Epidermal melanocyte (primary cell): ENCODE data around the gene POU3F3.

Source experiments
- DNase-seq: peaks from one replicate; pipeline ENCODE4 v3.0.0; 2011; ENCODE audit warnings: low spot score; ENCODE audit not compliant: insufficient read length

POU3F3 gene

DNA sequence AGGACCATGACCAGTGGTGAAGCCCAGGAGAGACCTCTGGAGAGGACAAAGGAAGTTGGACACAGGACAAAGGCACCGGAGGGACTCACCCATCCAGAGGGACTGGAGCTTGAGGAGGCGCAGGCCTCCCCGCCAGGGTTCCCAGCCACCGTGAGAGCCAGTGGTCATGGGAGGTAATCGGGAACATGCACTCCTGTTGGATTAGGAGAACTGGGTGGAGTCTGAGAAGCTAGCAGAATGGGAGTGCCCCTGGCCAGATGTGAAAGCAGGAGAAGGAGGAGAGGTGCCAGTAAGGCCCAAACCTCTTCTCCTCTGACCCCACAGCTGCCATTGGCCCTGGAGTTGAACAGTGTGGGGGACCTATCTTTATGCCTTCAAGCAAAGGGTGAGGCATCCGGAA is 20.3 kb downstream of the POU3F3 start:
- DNase-seq = no peak

DNA sequence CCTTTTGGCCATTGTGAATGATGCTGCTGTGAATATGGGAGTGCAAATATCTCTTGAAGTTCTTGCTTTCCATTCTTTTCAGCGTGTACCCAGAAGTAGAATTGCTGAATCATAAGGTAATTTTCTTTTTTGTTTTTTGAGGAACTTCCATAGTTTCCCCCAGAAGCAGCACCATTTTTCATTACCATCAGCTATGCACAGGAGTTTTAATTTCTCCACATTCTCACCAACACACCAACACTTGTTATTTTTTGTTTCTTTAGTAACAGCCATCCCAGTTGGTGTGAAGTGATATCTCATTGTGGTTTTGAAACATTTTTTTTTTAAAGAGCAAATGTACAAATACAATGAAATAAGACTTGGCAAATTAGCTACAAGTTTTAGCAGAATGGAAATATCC is 21.3 kb downstream of the POU3F3 start:
- no peak for DNase-seq

DNA sequence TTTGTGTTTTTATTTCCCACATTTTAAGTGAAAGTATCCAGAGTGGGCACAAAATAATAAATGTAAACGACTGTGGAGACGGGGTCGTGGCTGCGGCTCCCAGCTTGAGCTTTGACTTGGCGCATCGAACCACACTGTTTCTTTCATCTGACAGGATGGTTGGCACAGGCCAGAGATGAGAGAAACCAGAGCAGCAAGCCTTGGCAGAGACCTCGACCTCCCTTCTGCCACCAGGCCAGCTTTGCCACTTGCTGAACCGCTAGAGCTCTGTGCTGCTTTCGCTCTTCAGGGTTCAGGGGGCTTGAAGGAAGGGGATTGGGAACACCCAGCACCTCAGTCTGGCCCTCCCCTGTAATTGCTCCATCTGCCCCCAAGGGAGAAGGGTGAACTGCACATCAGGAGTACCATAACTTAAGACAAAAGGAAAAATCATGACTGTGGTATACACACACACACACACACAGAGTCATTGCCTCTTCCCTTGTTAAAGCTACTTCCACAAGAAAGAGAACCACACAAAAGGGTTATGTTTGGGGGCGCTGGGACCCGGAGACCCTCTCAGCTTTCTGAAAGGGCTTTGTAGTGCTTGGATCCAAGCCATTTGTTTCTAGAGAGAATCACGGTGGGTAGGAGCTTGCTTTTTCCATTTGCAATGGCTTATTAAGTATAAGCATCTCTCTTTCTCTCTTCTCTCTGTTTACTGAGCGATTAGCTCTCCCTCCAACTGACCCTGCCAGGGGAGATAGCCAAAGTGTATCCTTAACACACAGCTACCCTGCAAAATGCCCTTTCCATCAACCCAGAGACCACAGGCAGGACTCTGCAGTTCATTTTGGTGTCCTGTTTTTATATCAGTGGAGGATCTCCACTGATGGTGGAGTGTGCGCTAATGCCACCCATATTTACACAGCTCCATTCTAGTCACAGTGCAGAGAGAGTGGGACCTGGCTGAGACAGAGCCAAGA is 23.0 kb downstream of the POU3F3 start:
- no peak for DNase-seq

DNA sequence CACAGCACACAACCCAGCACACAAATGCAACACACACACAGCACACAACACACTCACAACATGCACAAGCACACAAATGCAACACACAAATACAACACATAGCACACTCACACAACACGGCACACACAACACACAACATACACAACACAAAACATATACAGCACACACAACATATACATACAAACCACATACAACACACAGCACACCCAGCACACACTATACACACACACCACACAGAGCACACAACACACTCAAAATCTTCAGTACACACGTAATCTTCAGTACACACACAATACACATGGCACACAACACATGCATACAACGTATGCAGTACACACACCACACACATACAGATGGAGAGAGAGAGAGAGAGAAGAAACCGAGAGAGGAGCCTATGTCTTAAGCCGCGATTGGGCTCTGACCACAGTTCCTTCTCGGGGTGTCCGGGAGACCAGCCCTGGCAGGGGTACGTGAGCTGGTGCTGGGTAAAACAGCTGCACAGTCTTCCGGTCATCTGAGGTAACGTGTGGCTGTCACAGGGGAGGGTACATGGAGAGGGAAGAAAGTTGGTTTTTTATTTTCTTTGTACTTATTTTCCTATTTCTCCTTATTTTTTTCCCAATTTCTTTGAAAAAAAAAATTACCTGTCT is 25.1 kb downstream of the POU3F3 start:
- DNase-seq = no peak

DNA sequence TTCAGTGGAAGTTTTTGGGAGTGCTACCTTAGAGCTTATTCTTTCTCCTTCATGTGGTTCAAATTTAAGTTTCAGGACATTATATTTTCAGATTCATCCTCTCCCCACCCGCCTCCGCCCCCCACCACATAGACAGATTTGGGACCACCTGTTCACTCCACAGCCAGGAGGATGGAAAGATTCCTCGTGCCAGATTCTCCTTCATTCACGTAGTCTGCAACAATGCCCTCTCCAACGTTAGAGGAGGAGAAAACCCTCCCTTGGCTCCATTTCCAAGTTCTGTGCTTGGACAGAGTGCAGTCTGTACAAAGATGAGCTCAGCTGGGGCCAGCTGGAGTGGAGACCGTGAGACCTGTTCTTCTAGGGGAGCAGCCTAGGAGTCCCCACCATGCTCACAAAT is 26.2 kb downstream of the POU3F3 start:
- DNase-seq = no peak

DNA sequence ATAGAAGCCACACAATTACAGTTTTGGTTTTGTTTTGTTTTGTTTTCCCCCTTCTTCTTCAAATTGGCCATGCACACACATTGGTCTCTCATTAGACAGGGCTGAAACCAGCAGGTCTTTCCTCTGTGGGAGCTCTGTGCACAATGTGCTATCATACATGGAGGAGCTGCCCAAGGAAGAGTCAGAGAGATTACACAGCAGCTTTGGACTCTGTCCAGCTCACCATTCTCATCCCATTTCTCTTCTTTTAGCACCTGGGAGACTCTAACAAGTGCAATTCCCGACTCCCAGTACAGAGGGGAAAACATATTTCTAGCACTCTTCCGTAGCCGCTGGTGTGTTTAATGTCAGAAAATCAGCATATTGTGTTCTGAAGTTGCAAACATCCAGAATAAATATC is 29.4 kb downstream of the POU3F3 start:
- no peak for DNase-seq

DNA sequence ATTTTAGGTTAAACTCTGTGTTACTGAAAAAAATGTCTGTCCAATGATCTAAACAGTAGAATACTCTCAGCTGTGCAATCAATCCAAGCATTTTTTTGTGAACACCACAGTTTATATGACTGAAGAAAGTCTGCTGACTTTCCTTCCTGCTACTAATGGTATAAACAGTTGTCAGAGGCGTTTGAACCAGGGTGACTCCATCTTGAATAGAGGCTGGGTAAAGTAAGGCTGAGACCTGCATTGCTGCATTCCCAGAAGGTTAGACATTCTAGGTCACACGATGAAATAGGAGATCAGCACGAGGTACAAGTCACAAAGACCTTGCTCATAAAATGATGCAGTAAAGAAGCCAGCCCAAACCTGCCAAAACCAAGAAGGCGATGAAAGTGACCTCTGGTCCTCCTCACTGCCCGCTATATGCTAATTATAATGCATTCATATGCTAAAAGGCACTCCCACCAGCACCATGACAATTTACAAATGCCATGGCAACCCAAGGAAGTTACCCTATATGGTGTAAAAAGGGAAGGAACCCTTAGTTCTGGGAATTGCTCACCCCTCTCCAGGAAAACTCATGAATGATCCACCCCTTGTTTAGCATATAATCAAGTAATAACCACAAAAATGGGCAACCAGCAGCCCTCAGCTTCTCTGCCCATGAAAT is 31.3 kb downstream of the POU3F3 start:
- DNase-seq = no peak

DNA sequence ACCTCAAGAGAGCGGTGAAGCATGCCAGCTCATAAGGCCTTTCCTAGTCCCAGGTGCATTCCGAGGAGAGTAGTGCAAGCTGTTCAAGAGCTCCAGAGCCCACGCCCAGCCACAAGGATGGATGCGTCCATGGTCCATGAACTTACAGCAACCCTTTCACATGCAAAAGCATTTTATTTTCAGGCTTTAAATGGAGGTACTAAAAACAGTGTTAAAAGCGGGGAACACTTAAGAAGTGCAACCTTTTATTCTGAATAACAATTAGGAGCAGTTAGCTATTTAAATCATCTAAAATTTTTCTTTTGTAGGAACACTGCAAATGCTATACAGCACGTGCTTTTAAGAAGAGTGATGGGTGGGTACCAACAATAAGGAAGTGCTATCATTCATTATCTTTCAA is 33.8 kb downstream of the POU3F3 start:
- DNase-seq = no peak

DNA sequence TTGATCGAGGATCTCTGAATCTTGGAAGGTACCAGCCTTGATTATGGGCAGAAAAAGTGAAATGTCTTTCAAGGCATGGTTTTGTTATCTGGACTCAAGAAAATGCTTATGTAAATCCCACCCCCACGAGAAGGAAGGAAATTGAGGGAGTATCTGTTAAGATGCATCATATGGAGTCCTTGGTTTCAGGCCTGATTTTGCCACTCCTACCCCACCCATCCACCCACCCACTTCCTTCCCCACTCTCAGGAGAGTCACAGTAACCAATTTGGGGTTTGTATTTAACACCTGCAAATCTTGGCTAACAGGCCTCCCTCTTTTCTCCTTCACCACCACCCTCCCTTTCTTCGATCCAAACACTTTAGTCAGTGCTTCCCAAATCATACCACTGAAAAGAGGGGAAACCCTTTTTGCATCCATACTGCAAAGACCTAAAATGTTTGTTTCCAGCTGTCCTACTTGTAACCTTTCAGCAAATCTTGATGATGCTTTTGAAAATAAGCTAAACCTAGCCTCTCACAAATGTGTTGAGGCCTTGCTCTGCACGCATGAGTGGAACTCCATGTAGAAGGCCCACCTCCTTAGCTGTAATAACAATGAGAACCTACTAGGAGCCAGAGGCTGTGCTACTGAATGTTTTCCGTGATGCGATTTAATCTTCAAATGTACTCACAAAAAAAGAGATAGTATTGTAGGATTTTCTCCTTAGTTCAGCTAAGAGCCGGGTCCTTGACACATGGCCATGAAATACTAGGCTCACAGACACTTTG is 34.8 kb downstream of the POU3F3 start:
- DNase-seq = no peak

DNA sequence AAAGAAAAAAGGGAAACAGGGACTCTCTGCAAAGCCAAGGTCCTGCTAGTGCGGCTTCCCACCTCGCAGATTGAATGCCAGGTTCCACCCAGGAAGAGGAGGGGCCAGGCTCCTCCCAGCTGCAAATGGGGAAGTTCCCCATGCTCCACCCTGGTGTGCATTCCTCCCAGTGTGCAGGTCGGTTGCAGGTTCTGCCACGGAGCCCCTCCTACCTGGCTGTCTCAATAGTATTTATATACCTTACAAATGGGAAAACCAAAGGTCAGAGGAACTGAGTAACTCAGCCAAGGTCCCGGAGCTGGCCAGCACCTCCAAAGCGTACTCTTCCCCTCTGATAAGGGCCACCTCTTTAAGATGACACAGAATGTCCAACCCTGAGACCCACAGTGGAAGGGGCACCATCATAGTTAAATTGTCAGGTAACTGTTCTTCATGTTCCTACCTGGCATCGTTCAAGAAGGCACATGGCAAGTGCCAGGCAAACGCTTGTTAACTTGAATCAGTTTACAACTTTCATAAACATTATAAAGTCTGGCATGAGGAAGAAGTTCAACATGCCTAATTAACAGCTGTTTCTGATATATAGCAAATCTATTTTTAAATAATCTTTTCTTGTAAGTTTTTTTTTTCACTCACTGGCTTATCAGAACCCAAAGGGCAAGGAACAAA is 35.5 kb downstream of the POU3F3 start:
- DNase-seq = no peak

DNA sequence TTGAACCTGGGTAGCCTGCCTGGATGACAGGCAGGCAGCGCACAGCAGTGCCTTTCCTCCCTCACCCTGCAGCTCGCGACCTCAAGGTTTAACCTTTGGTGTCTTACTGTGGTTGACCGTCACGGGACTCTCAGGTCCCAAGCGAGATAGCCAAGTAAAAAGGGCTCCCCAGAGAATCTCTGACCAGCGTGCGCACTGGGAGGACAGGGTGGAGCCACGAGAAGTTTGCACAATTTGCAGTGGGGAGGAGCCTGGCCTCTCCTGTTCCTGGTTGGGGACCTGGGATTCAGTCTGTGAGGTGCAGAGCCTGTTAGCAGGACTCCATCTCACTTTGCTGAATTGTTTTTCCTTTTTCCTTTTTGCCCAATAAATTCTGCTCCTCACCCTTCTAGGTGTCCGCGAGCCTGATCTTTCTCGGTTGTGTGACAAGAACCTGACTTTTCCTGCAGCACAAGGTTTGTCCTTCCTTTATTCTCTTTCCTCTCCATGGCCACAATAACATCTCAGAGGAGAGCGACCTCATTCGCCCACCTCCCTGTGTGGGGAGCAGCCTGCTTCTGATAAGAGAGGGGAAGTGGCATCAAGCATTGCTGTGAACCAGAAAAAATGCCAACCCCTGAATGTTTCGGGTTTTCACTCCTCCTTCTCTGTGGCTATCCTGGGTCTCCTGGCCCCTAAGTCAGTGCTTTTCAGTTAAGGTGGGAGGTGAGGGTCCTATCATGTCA is 36.2 kb downstream of the POU3F3 start:
- DNase-seq = no peak

DNA sequence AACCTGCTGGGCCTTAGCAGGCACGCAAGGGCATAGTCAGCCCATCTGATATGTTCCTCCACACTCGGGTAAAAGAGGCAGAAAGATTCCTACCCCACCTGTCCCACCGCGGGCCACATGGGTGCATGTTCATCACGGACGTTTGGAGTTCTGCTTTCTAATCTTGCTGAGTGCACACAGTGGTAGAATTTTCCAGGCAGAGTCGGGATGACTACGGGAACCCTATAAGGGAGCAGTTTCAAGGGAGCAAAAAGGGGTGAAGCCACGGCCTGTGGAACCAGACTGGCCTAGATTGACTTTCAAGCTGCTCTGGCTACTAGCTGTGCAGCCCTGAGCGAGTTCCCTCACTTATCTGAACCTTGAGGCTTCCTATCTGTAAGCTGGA is 36.8 kb downstream of the POU3F3 start:
- DNase-seq = no peak

DNA sequence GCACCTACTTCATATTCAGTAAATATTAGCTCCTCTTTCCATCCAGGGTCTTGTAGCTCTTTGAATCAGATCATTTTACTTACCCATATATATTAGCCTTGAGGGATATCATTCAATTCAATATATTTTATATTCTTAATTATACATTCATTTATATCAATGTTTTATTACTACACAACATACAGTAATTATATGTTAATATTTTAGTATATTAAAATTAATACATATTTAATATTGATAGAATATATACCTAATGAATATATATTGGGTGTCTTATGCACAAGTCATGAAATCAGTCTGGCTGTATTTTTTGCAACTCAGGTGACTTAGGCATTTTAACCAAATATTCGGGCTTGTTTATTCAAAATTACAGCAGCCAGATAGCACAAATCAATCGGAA is 37.2 kb downstream of the POU3F3 start:
- no peak for DNase-seq

DNA sequence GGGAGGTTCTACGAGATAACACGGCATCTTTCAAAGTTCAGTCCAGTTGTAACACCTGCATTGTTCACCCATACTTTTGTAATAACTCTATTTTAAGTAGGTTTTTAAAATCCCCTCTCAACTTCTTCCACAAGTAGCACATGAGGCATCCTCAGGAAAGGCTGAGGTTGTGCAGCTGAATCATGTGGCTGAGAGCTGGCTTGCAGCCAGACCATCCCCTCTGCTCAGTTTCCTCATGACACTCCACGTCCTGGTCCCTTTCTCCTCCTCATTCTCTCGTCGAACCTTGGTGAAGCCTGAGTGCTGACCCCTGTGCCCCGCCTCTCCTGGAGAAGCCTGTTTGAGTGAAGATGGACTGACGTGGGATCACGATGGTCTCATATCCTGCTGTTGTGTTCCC is 42.5 kb downstream of the POU3F3 start:
- DNase-seq = no peak

DNA sequence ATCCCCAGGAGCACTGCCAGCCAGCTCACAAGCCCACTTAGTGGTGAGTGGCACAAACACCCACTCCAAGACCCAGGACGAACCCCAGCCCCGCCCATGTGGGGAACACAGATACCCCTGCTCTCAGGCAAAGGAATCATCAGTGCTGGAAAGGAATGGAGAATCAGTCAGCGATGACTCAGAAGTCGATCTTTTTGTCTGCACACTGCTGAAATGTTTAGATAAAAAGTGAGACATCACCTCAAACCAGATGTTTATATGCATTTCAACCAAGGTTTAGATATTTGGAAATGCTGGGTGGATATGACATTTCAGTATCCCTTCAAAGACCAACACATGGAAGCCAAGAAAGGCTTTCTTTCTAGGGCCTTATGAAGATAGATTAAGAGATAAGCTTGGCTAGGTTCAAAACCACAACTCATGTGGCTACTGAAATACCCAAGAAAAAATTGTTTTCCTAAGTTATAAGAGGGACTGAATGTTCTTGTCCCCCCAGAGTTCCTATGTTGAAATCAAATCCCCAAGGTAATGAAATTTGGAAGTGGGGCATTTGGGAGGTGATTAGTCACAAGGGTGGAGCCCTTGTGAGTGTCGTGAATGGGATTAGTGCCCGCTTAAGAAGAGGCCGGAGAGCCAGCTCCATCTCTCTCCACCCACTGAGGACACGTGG is 43.7 kb downstream of the POU3F3 start:
- DNase-seq = no peak

DNA sequence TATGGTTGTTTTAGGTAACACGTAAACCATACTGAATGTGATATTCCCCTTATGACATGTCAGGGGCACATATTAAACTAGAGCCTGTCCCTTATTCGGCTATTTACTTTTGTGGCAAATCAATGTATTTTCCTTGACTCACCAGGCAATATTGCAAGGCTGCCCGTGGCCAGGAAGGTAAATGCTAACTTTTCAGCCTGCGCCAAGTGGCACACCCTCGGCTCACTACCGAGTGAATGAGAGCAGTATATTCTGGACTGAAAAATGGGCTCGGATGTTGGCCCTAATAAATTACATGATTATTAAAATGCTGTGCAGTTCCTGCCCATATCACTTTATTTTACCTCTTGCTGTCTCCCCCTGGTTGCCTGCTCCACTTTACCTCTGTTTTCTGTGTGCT is 46.7 kb downstream of the POU3F3 start:
- DNase-seq = no peak

DNA sequence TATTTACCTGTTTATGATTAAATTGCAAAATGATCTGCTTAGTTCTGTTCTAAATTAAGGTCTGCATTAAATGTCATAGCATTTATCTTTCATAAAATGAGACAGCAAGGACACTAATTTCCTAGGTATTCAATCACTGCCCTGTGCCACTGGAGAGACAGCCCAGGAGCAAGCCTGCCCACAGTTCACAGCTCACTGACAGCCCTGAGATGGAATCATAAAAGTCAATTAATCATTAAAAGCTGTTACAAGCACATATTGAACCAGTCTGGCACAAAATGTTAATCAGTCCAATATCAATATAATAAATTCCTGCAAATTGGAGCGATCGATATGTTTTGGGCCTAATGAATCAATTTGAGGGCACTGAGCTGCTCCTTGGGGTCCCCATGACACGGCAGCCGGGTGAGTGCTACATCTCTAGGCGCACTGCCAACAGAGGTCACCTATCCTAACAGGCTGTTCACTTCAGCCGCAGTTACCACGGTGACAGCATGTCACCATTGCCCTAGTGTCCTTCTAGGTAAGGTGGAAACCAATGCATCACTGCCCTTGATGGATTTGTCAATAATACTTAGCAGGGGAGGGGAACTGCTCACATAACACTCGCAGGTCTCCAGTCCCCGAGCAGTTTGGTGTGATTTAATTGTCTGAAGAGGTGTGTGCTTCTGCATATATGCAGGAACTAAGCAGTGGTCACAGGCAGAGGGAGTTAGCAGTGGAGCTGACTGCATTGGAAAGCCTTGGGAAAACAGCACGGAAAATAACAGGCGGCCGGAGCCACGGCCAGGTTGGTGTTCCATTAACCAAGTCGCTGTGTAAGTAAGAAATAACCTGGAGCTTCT is 47.3 kb downstream of the POU3F3 start:
- no peak for DNase-seq

DNA sequence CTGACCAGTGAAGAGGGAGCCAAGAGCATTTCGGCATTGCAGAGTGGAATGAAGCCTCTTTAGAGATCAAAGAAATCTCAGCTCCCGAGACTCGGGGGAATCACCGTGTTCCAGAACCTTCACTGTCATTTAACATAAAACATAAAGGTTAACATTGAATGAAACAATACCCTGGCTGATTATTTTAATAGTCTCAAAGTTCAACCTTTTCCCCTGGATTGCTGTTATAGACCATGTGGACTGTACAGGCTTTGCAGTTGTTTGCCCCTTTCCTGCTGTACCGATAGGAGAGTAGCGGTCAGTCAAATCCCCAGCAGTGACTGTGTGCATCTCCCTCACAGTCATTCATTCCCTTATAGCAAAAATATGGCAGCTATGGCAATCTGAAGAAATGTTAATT is 48.4 kb downstream of the POU3F3 start:
- DNase-seq = no peak
